Endodermal cell (in vitro differentiated cells): ENCODE measurements around the gene RIPOR2. TPM values are rescaled to one million over a fixed set of nuclear protein-coding genes. Genes with fewer than 3 reads are reported as not detected.

Experiments
- DNase-seq: peaks from one replicate; pipeline ENCODE4 v3.0.0-alpha.2; 2017
- H3K27ac ChIP-seq: 2 replicates; pipeline ENCODE4 v1.5.1; 2013; ENCODE audit warnings: mild to moderate bottlenecking, low read depth, low read length, moderate library complexity
- H3K27me3 ChIP-seq: 2 replicates; pipeline ENCODE4 v1.6.1; 2013; ENCODE audit warnings: mild to moderate bottlenecking, low read length, moderate library complexity; ENCODE audit not compliant: insufficient read depth, control insufficient read depth, poor library complexity, severe bottlenecking
- H3K36me3 ChIP-seq: 2 replicates; pipeline ENCODE4 v1.7.0; 2013; ENCODE audit warnings: mild to moderate bottlenecking, low read length, moderate library complexity; ENCODE audit not compliant: control insufficient read depth, insufficient read depth
- H3K4me1 ChIP-seq: one replicate; pipeline ENCODE4 v1.7.0; 2013; ENCODE audit warnings: low read length; ENCODE audit not compliant: control insufficient read depth, insufficient read depth
- H3K4me3 ChIP-seq: 2 replicates; pipeline ENCODE4 v1.5.1; 2013; ENCODE audit warnings: mild to moderate bottlenecking, low read length, moderate library complexity
- H3K9ac ChIP-seq: 2 replicates; pipeline ENCODE4 v1.6.1; 2013; ENCODE audit warnings: mild to moderate bottlenecking, low read length, moderate library complexity; ENCODE audit not compliant: poor library complexity, severe bottlenecking; ENCODE audit errors: extremely low read depth
- H3K9me3 ChIP-seq: 2 replicates; pipeline ENCODE4 v1.6.1; 2013; ENCODE audit warnings: mild to moderate bottlenecking, low read length, moderate library complexity; ENCODE audit not compliant: control insufficient read depth
- H3K27ac Mint-ChIP-seq: 2 replicates; pipeline ENCODE4 v1.8.0; 2020; ENCODE audit warnings: mixed read lengths
- H3K27me3 Mint-ChIP-seq: 2 replicates; pipeline ENCODE4 v1.8.0; 2021; ENCODE audit warnings: mild to moderate bottlenecking, mixed read lengths; ENCODE audit not compliant: insufficient read depth
- H3K36me3 Mint-ChIP-seq: 2 replicates; pipeline ENCODE4 v1.8.0; 2020; ENCODE audit warnings: low read depth, mixed read lengths
- H3K4me1 Mint-ChIP-seq: 2 replicates; pipeline ENCODE4 v1.8.0; 2020; ENCODE audit warnings: mixed read lengths
- H3K4me3 Mint-ChIP-seq: 2 replicates; pipeline ENCODE4 v1.8.0; 2020; ENCODE audit warnings: mild to moderate bottlenecking, moderate library complexity, mixed read lengths
- H3K9me3 Mint-ChIP-seq: 2 replicates; pipeline ENCODE4 v1.8.0; 2020; ENCODE audit warnings: mild to moderate bottlenecking, mixed read lengths
- WGBS, 2 experiments: methylation state at CpG; one replicate each; pipeline versions ENCODE4 v1.1.5 to v1.1.7; 2013; ENCODE audit warnings: missing lambda C conversion rate in 2 of 2, mixed read lengths in 1 of 2; ENCODE audit not compliant: insufficient coverage in 1 of 2, insufficient read length in 1 of 2; 5-methylcytosine and 5-hydroxymethylcytosine counted together
- total RNA-seq, 2 donors: library from RNA; stranded (reverse); fragmentation: NEBNext Ultra II Directional in 1 of 2; extraction: Animal tissue kit (Norgen Biotek cat#: 25700) in 1 of 2; gene quantifications; 2 replicates in 1 of 2; 3 replicates in 1 of 2; pipeline ENCODE4 v1.2.1, GENCODE V29; 2021
- TF ChIP-seq, protein P1 (sequence below): fragments of 200-600 bp; sonication (generic); conservative IDR thresholded peaks from 2 replicates; pipeline ENCODE4 v1.5.0; 2021; ENCODE audit warnings: antibody characterized with exemption, mild to moderate bottlenecking

Gene RIPOR2
- total RNA-seq, 2 donors from 2014 or later = 9.3 to 10.4 TPM

DNA sequence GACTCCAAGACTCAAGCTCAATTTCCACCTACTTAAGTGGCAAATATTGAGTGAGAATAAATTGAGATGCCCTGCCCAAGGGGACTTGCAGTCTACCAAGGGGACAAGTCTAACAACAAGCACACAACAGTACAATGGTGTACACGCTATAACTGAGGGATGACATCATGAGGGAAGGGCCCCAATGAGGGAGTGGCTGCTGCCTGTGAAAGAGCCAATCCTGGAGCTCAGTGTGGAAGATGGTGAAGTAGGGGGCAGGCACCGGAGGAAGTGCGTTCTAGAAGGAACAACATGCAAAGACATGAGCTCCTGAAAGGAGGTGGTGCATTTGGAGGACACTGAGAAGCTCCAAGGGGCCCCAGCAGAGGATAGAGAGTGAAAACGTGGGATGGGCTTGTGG is 90.2 kb downstream of the RIPOR2 start:
- 93 to 100% methylated on average over 1 to 4 of the region's 4 CpGs for WGBS, 2 experiments
- TF ChIP-seq, protein P1, sequence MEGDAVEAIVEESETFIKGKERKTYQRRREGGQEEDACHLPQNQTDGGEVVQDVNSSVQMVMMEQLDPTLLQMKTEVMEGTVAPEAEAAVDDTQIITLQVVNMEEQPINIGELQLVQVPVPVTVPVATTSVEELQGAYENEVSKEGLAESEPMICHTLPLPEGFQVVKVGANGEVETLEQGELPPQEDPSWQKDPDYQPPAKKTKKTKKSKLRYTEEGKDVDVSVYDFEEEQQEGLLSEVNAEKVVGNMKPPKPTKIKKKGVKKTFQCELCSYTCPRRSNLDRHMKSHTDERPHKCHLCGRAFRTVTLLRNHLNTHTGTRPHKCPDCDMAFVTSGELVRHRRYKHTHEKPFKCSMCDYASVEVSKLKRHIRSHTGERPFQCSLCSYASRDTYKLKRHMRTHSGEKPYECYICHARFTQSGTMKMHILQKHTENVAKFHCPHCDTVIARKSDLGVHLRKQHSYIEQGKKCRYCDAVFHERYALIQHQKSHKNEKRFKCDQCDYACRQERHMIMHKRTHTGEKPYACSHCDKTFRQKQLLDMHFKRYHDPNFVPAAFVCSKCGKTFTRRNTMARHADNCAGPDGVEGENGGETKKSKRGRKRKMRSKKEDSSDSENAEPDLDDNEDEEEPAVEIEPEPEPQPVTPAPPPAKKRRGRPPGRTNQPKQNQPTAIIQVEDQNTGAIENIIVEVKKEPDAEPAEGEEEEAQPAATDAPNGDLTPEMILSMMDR = no peak
- Mint-ChIP-seq H3K4me3 (no peak overlapping the region), H3K4me1 (peaks cover 19% of the 10 kb centered on the region), H3K36me3 (peaks cover 14% of the 10 kb centered on the region), H3K27me3 (peaks cover 4% of the 10 kb centered on the region), H3K27ac (no peak overlapping the region), H3K9me3 (no peaks in the 10 kb centered on the region)
- Histone ChIP-seq H3K4me3 (no peak overlapping the region), H3K27ac (no peak overlapping the region), H3K9ac (no peak overlapping the region), H3K27me3 (peaks cover 10% of the 10 kb centered on the region), H3K36me3 (no peaks in the 10 kb centered on the region), H3K4me1 (no peaks in the 10 kb centered on the region), H3K9me3 (no peaks in the 10 kb centered on the region)
- no peak for DNase-seq

DNA sequence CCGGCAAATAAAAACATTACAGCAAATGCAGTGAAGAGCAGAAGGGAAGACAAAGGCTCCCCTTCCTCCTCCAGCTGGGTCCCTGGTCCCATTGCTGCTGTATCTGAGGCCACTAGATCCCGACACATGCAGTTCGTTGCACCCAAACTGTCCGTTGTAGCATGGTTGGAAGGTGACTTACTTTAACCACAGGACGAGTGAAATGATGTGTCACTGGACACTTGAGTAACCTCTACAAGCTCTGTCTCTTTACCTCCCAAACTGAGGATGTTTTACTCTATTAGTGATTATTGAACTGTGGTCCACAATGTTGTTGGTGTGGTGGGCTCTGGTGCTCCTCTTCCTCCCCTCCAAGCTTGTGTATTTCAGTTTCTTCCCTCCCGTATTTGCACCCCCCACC is 90.9 kb downstream of the RIPOR2 start:
- Histone ChIP-seq H3K27me3 (peaks cover 13% of the 10 kb centered on the region), H3K27ac (no peak overlapping the region), H3K36me3 (no peaks in the 10 kb centered on the region), H3K4me1 (no peaks in the 10 kb centered on the region), H3K9ac (no peak overlapping the region), H3K9me3 (no peaks in the 10 kb centered on the region), H3K4me3 (no peak overlapping the region)
- peaks cover 19% of the 10 kb centered on the region for H3K4me1 Mint-ChIP-seq
- 93 to 98% methylated on average over 5 of the region's 6 CpGs for WGBS, 2 experiments
- DNase-seq = no peak
- peaks cover 4% of the 10 kb centered on the region for H3K27me3 Mint-ChIP-seq
- no peak overlapping the region for H3K4me3 Mint-ChIP-seq
- TF ChIP-seq, protein P1 = no peak
- H3K27ac Mint-ChIP-seq = no peak overlapping the region
- no peaks in the 10 kb centered on the region for H3K9me3 Mint-ChIP-seq
- H3K36me3 Mint-ChIP-seq = peaks cover 14% of the 10 kb centered on the region

DNA sequence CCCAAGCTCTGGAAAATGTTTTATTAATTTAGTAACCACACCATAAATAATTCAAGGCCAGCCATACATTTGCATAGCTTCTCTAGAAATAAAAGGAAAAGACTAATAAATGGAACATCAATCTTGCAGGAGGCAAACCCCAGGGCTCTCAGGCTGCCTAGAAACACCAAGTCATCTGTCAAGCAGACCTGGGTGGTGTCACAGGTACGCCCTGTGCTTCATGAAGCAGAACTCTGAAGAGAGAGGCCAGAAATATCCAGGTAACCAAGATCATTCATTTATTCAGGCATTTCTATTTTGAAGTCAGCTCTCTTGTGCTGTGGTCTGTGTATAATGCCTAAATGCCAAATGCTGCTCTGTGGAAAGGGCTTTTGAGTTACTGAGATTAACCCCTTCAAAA is 91.7 kb downstream of the RIPOR2 start:
- Histone ChIP-seq H3K27ac (no peak overlapping the region), H3K9ac (no peak overlapping the region), H3K27me3 (peaks cover 13% of the 10 kb centered on the region), H3K4me3 (no peak overlapping the region), H3K9me3 (no peaks in the 10 kb centered on the region), H3K36me3 (no peaks in the 10 kb centered on the region), H3K4me1 (no peaks in the 10 kb centered on the region)
- WGBS, 2 experiments = 91% methylated on average over 1 of the region's 1 CpG; no CpG with 5 or more reads in 1 of the 2 experiments
- no peak overlapping the region for H3K27ac Mint-ChIP-seq
- H3K4me1 Mint-ChIP-seq = peaks cover 19% of the 10 kb centered on the region
- H3K36me3 Mint-ChIP-seq = peaks cover 9% of the 10 kb centered on the region
- peaks cover 4% of the 10 kb centered on the region for H3K27me3 Mint-ChIP-seq
- H3K9me3 Mint-ChIP-seq = no peaks in the 10 kb centered on the region
- no peak for DNase-seq
- TF ChIP-seq, protein P1 = no peak
- H3K4me3 Mint-ChIP-seq = no peak overlapping the region
